RWPE2 (cell line): ENCODE results near the gene PHC3.
"Not testable (repeated sequence)": the region's sequence is repeated elsewhere in the genome, so short reads cannot be mapped to it uniquely, and the experiment has no call there.

Experiments used
- ATAC-seq: fragments of 200-7000 bp; cut with Tn5 transposase; 3 replicates; pipeline ENCODE4 v1.9.1; 2021; ENCODE audit warnings: low read depth
- DNase-seq: peaks from one replicate; pipeline ENCODE4 v3.0.0-alpha.2; 2020; ENCODE audit warnings: low spot score
- H3K27ac ChIP-seq: fragments of 450-650 bp; 2 replicates; pipeline ENCODE4 v1.5.1; 2017; ENCODE audit warnings: mild to moderate bottlenecking; ENCODE audit not compliant: poor library complexity, severe bottlenecking
- H3K27me3 ChIP-seq: fragments of 250-450 bp; sonication (Bioruptor Pico); 2 replicates; pipeline ENCODE4 v1.5.1; 2021; ENCODE audit warnings: mild to moderate bottlenecking, moderate library complexity; ENCODE audit not compliant: insufficient read depth, poor library complexity, severe bottlenecking
- H3K36me3 ChIP-seq: fragments of 250-450 bp; sonication (Bioruptor Pico); 2 replicates; pipeline ENCODE4 v1.5.1; 2020; ENCODE audit warnings: low read depth, mild to moderate bottlenecking, moderate library complexity
- H3K4me1 ChIP-seq: fragments of 250-450 bp; sonication (Bioruptor Pico); 2 replicates; pipeline ENCODE4 v1.5.1; 2021; ENCODE audit warnings: mild to moderate bottlenecking, moderate library complexity; ENCODE audit not compliant: insufficient read depth, poor library complexity, severe bottlenecking
- H3K4me3 ChIP-seq: fragments of 250-450 bp; sonication (Bioruptor Pico); 2 replicates; pipeline ENCODE4 v1.5.1; 2021; ENCODE audit warnings: mild to moderate bottlenecking, moderate library complexity; ENCODE audit not compliant: severe bottlenecking
- H3K9me3 ChIP-seq: fragments of 250-450 bp; sonication (Bioruptor Pico); 2 replicates; pipeline ENCODE4 v1.5.1; 2021; ENCODE audit warnings: mild to moderate bottlenecking, moderate library complexity; ENCODE audit not compliant: severe bottlenecking
- CTCF ChIP-seq: fragments of 450-650 bp; IDR thresholded peaks from one replicate; pipeline ENCODE4 v1.5.1; 2017; ENCODE audit warnings: mild to moderate bottlenecking, moderate library complexity; ENCODE audit not compliant: poor library complexity, severe bottlenecking

Gene PHC3

DNA sequence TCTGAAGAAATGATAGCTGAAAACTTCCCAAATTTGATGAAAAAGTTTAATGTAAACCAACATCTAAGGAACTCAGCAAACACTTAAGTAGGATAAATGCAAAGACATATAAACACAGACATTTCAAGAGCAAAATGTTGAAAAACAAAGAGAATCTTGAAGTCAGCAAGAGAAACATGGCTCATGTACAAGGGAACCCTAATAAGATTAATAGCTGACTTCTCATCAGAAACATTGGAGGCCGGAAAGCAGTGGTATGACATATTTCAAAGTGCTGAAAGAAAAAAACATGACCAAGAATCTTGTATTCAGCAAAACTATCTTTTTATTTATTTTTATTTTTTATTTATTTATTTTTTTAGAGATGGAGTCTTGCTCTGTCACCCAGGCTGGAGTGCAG, 30.1 kb upstream of the PHC3 start:
- Histone ChIP-seq H3K36me3 (no peaks in the 10 kb centered on the region), H3K9me3 (no peaks in the 10 kb centered on the region), H3K4me1 (no peaks in the 10 kb centered on the region), H3K4me3 (no peak overlapping the region), H3K27me3 (no peaks in the 10 kb centered on the region), H3K27ac (no peak overlapping the region)
- ATAC-seq (no peak), DNase-seq (no peak)
- no peak for TF ChIP-seq CTCF

- no peak overlapping the region for H3K4me3 ChIP-seq
- no peaks in the 10 kb centered on the region for H3K4me1 ChIP-seq
- DNase-seq, result no peak
- TF ChIP-seq CTCF, result no peak
- H3K36me3 ChIP-seq, result no peaks in the 10 kb centered on the region
- no peak for ATAC-seq
- H3K9me3 ChIP-seq, result no peaks in the 10 kb centered on the region
- no peak overlapping the region for H3K27ac ChIP-seq
- H3K27me3 ChIP-seq, result no peaks in the 10 kb centered on the region
Observed at GRCh38 chr3:170207717-170208116, 26.2 kb upstream of the PHC3 start.

GRCh38 chr3:170206164-170206762, 24.7 kb upstream of the PHC3 start:
- not testable (repeated sequence) for H3K27ac ChIP-seq, H3K27me3 ChIP-seq, H3K4me3 ChIP-seq, H3K9me3 ChIP-seq, H3K36me3 ChIP-seq, H3K4me1 ChIP-seq, ATAC-seq, DNase-seq

DNA sequence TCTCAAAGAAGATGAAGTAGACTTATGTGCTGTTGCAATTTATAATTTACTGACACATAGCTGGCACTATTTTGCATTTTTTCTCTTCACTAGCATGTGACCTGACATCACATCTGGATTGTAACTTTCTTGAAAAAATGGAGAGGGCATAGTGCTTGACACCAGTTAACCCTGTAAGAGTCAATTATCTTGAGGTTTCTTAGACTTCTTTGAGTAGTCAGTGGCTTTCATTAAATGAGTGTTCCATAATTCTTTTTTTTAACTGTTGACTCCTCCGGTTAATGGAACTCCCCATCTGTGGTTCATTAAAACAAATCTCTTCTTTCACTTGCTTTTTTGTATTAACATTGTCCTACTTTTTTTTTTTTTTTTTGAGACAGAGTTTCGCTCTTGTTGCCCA, 23.8 kb upstream of the PHC3 start:
- Histone ChIP-seq H3K4me1 (no peaks in the 10 kb centered on the region), H3K36me3 (no peaks in the 10 kb centered on the region), H3K27me3 (no peaks in the 10 kb centered on the region), H3K4me3 (no peak overlapping the region), H3K9me3 (no peaks in the 10 kb centered on the region), H3K27ac (no peak overlapping the region)
- DNase-seq (no peak), ATAC-seq (no peak)
- TF ChIP-seq CTCF, result no peak

DNA sequence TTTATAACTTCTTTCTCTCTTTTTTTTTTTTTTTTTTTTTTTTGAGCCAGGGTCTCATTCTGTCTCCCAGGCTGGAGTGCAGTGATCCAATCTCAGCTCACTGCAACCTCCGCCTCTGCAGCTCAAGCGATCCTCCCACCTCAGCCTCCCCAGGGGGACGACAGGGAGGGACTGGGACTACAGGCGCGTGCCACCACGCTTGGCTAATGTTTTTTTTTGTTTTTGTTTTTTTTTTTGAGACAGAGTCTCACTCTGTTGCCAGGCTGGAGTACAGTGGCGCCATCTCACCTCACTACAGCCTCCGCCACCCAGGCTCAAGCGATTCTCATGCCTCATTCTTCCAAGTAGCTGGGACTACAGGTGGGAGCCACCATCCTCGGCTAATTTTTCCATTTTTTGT, 23.0 kb upstream of the PHC3 start:
- Histone ChIP-seq H3K9me3 (no peaks in the 10 kb centered on the region), H3K4me1 (no peaks in the 10 kb centered on the region), H3K27ac (no peak overlapping the region), H3K4me3 (no peak overlapping the region), H3K27me3 (no peaks in the 10 kb centered on the region), H3K36me3 (no peaks in the 10 kb centered on the region)
- DNase-seq, result no peak
- no peak for TF ChIP-seq CTCF
- no peak for ATAC-seq
